NCI-H2171 treated with DMSO at 0.1 percent for 48 hours (cell line): ENCODE measurements around the gene CELF5.

Source experiments
- DNase-seq: peaks from one replicate; lab custom pipeline; 2025; lab: John Stamatoyannopoulos, UW

CELF5 gene

DNA sequence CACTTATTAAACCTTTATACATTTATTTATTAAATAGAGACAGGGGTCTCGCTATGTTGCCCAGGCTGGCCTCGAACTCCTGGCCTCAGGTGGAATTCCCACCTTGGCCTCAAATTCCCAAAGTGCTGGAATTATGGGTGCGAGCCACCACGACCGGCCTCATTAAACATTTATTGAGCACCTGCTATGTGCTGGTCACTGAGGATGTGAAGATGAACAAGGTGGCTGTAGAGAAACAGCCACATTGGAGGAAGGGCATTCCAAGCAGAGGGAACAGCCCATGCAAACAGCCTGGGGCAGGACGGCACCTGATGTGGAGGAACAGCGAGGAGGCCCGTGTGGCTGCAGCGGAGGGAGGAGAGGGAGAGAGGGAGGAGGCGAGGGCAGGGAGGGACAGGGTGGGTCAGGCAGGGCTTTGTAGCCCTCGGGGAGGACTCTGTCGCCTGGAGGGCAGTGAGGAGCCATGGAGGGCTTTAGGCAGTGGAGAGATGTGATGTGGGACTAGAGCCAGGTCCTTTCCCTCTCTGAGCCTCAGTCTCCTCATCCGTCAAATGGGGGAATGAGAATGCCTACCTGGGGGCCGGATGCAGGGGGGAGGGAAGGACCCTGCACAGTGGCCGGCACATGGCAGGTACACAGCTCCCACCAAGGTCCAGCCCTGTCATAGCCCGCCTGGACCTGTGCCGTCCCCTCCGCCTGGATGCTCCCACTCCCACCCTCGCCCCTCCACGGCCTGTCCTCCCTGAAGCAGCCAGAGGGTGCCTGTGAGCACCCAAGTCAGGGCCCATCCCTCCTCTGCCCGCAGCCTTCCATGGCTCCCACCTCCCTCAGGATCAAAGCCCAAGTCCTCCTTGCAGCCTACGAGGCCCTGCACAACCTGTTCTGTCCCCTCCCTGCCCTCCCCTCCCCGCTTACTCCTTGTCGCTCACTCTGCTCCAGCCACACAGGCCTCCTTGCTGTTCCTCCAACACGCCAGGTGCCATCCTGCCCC lies 120.4 kb downstream of the CELF5 start:
- no peak for DNase-seq

- DNase-seq: no peak
Observed at GRCh38 chr19:3345850-3346460, 121.5 kb downstream of the CELF5 start.
